HUES64 (cell line): ENCODE results near the gene D2HGDH.
"Not testable (repeated sequence)": the region's sequence is repeated elsewhere in the genome, so short reads cannot be mapped to it uniquely, and the experiment has no call there.

Source experiments
- H3K27ac ChIP-seq: 2 replicates; pipeline ENCODE4 v1.7.0; 2013; ENCODE audit warnings: low read depth, low read length, inconsistent platforms
- H3K27me3 ChIP-seq: 2 replicates; pipeline ENCODE4 v1.6.1; 2013; ENCODE audit warnings: mild to moderate bottlenecking, low read length; ENCODE audit not compliant: insufficient read depth
- H3K36me3 ChIP-seq: 2 replicates; pipeline ENCODE4 v1.6.1; 2013; ENCODE audit warnings: mild to moderate bottlenecking, low read length; ENCODE audit not compliant: insufficient read depth
- H3K4me1 ChIP-seq: 2 replicates; pipeline ENCODE4 v1.6.1; 2013; ENCODE audit warnings: mild to moderate bottlenecking, low read length, moderate library complexity; ENCODE audit not compliant: insufficient read depth
- H3K4me3 ChIP-seq: 2 replicates; pipeline ENCODE4 v1.5.1; 2013; ENCODE audit warnings: mild to moderate bottlenecking, low read length, moderate library complexity
- H3K9ac ChIP-seq: 2 replicates; pipeline ENCODE4 v1.6.1; 2013; ENCODE audit warnings: mild to moderate bottlenecking, low read depth, low read length
- H3K9me3 ChIP-seq: 2 replicates; pipeline ENCODE4 v1.6.1; 2013; ENCODE audit warnings: low read depth, low read length; ENCODE audit not compliant: insufficient read depth
- WGBS: fragments of 150-250, 120-280 bp; methylation state at CpG from one replicate; pipeline ENCODE4 v1.1.7; 2013; ENCODE audit warnings: missing lambda C conversion rate; 5-methylcytosine and 5-hydroxymethylcytosine counted together

D2HGDH gene

DNA sequence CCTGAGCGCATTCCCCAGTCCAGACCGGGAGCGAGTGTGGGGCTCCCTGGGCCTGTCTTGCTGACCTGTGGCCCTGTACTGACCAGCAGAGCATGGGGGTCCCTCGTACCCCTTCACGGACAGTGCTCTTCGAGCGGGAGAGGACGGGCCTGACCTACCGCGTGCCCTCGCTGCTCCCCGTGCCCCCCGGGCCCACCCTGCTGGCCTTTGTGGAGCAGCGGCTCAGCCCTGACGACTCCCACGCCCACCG, 79.9 kb downstream of the D2HGDH start:
- H3K27ac ChIP-seq: no peak overlapping the region
- H3K36me3 ChIP-seq: no peaks in the 10 kb centered on the region
- H3K4me3 ChIP-seq: no peak overlapping the region
- H3K27me3 ChIP-seq: no peaks in the 10 kb centered on the region
- no peak overlapping the region for H3K9ac ChIP-seq
- no peaks in the 10 kb centered on the region for H3K4me1 ChIP-seq
- H3K9me3 ChIP-seq: no peaks in the 10 kb centered on the region
- 94% methylated on average over 17 of the region's 17 CpGs for whole genome bisulfite sequencing

DNA sequence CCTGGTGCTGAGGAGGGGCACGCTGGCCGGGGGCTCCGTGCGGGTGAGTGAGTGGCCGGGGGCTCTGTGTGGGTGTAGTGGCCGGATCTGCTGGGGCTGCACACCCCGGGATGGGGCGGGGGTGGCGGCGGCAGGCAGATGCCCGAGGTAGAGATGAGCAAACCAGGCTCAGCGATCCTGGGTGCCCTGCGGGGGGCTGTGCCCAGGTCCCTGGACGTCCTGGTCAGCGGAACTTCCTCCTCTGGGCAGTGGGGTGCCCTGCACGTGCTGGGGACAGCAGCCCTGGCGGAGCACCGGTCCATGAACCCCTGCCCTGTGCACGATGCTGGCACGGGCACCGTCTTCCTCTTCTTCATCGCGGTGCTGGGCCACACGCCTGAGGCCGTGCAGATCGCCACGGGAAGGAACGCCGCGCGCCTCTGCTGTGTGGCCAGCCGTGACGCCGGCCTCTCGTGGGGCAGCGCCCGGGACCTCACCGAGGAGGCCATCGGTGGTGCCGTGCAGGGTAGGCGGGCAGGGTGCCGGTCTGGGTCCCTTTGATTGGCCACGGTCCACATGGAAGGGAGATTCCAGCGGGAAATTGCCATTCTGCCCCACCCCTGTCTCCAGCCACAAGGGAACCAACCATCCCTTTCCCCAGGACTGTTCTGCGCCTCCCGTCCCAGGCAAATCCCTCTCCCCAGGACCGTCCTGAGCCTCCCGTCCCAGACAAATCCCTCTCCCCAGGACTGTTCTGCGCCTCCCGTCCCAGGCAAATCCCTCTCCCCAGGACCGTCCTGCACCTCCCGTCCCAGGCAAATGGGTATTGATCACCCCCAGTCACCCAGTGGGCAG, 80.4 kb downstream of the D2HGDH start:
- 90% methylated on average over 52 of the region's 52 CpGs for WGBS
- Histone ChIP-seq H3K4me1 (no peaks in the 10 kb centered on the region), H3K4me3 (no peak overlapping the region), H3K27ac (no peak overlapping the region), H3K36me3 (no peaks in the 10 kb centered on the region), H3K9ac (no peak overlapping the region), H3K9me3 (no peaks in the 10 kb centered on the region), H3K27me3 (no peaks in the 10 kb centered on the region)

DNA sequence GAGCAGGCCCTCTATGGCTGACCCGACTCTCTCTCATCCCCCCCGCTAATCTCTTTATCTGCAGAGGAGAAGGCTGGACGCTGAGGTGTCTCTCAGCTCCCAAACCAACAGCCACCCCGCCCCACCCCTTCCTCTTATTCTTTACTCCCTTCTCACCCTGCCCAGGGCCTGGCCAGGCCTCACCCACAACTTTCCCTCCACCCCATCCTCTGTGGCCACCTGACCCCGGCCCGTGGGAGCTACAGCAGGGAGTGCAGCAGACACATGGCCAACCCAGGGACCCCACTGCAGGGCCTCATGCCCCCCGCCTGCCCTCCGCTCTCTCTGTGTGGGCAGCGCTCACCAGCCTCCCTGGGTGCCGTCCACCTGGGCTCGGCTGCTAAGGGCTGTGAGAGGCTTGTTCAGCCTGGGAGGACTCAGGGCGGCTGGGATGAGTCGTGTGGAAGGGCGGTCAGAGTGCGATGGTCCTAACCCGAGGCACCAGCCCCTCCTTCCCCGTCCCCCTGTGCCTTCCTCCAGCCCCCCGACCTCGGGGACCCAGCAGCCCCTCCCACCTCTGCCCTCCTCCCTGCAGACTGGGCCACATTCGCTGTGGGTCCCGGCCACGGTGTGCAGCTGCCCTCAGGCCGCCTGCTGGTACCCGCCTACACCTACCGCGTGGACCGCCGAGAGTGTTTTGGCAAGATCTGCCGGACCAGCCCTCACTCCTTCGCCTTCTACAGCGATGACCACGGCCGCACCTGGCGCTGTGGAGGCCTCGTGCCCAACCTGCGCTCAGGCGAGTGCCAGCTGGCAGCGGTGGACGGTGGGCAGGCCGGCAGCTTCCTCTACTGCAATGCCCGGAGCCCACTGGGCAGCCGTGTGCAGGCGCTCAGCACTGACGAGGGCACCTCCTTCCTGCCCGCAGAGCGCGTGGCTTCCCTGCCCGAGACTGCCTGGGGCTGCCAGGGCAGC, 81.3 kb downstream of the D2HGDH start:
- Histone ChIP-seq H3K4me3 (no peak overlapping the region), H3K4me1 (no peaks in the 10 kb centered on the region), H3K36me3 (no peaks in the 10 kb centered on the region), H3K9ac (no peak overlapping the region), H3K27ac (no peak overlapping the region), H3K9me3 (no peaks in the 10 kb centered on the region), H3K27me3 (no peaks in the 10 kb centered on the region)
- 92% methylated on average over 48 of the region's 48 CpGs for WGBS

DNA sequence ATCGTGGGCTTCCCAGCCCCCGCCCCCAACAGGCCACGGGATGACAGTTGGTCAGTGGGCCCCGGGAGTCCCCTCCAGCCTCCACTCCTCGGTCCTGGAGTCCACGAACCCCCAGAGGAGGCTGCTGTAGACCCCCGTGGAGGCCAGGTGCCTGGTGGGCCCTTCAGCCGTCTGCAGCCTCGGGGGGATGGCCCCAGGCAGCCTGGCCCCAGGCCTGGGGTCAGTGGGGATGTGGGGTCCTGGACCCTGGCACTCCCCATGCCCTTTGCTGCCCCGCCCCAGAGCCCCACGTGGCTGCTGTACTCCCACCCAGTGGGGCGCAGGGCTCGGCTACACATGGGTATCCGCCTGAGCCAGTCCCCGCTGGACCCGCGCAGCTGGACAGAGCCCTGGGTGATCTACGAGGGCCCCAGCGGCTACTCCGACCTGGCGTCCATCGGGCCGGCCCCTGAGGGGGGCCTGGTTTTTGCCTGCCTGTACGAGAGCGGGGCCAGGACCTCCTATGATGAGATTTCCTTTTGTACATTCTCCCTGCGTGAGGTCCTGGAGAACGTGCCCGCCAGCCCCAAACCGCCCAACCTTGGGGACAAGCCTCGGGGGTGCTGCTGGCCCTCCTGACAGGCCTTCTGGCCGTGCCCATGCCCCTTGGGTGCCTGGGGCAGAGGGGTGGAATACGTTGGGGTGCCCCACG, 82.1 kb downstream of the D2HGDH start:
- Histone ChIP-seq H3K36me3 (no peaks in the 10 kb centered on the region), H3K4me1 (peaks cover 7% of the 10 kb centered on the region; the same call in 1 of the 2 replicates), H3K27ac (no peak overlapping the region), H3K9ac (no peak overlapping the region), H3K27me3 (no peaks in the 10 kb centered on the region), H3K9me3 (no peaks in the 10 kb centered on the region), H3K4me3 (no peak overlapping the region)
- WGBS: 89% methylated on average over 33 of the region's 33 CpGs

DNA sequence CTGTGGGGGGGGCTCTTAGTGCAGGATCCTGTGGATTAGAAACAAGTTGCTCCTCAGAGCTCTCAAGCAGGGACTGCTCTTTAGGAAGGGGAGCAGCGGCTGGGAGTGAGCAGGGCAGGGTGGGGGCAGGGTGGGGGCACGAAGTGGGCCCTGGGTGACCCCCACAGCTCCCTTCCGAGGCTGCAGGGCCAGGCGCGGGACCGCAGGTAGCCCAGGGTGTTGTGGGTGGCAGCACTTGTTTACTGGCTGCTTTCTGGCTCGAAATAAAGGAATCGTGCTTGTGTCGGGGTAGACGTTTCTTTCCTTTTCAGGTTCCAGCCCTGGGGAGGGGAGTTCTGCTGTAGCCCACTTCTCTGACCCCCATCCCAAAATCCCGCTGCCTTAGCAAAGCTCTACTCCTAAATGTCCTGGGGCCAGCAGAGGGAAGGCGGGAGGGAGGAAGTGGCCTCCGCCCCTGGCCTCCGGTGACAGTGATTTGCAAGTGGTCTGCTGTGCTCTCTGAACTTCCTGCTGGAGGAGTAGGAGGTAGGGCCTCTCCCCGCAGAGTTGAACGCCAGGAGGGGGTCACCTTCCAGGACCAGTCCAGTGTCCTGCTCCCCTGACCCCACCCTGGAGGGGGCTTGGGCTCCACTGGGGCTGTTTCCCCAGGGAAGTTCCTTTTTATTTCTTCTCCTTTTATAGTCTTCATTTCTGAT, 82.8 kb downstream of the D2HGDH start:
- WGBS: 77% methylated on average over 15 of the region's 16 CpGs
- no peaks in the 10 kb centered on the region for H3K36me3 ChIP-seq
- H3K27me3 ChIP-seq: no peaks in the 10 kb centered on the region
- no peak overlapping the region for H3K4me3 ChIP-seq
- H3K27ac ChIP-seq: no peak overlapping the region
- peaks cover 10% of the 10 kb centered on the region; the same call in 1 of the 2 replicates for H3K4me1 ChIP-seq
- H3K9me3 ChIP-seq: no peaks in the 10 kb centered on the region
- no peak overlapping the region for H3K9ac ChIP-seq

DNA sequence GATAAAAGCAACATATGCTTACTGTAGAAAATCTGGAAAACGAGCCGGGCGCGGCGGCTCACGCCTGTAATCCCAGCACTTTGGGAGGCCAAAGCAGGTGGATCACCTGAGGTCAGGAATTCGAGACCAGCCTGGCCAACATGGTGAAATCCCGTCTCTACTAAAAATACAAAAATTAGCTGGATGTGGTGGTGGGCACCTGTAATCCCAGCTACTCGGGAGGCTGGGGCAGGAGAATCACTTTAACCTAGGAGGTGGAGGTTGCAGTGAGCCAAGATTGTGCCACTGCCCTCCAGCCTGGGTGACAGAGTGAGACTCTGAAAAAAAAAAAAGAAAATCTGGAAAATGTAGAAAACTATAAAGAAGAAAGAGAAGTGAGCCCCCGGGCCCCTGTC, 83.4 kb downstream of the D2HGDH start:
- not testable (repeated sequence) for H3K36me3 ChIP-seq, H3K9me3 ChIP-seq, H3K27me3 ChIP-seq, H3K9ac ChIP-seq, H3K4me3 ChIP-seq, H3K27ac ChIP-seq
- peaks cover 10% of the 10 kb centered on the region; the same call in 1 of the 2 replicates for H3K4me1 ChIP-seq
- WGBS: 97% methylated on average over 9 of the region's 10 CpGs
